Subcutaneous adipose tissue (tissue), 4 donors: Measurements from ENCODE around the gene OXT. TPM values are rescaled to one million over a fixed set of nuclear protein-coding genes. Genes with fewer than 3 reads are reported as not detected.

Experiments used
- total RNA-seq, 4 donors: library from RNA; depleted of rRNA; stranded (reverse); fragments of >200 nt; gene quantifications; one replicate each; pipeline ENCODE4 v1.1.0, GENCODE V29; 2016
- TF ChIP-seq, protein P1 (sequence below): fragments of 450-650 bp; IDR thresholded peaks from one replicate; pipeline ENCODE4 v1.5.1; 2016; ENCODE audit warnings: low read depth, mild to moderate bottlenecking, control low read depth, antibody characterized with exemption, moderate library complexity

OXT gene
- total RNA-seq, 4 donors from 2014 or later, result 2.0 to 3.5 (median 2.3) TPM; not detected in 1

DNA sequence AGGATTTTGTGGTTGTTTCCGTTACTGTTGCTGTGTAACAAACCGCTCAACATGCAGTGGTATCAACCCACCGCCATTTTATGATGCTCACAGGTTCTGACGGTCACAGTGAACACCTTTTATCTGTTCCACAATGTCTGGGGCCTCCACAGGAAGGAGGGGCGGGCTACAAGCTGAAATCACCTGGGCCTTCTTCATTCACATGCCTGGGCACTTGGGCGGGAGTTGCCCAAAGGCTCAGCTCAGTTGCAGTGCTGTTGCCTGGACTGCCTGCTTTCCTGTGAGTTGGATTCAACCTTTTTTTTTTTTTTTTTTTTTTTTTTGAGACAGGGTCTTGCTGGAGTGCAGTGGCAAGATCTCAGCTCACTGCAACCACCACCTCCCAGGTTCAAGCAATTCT lies 29.8 kb downstream of the OXT start:
- TF ChIP-seq, protein P1, sequence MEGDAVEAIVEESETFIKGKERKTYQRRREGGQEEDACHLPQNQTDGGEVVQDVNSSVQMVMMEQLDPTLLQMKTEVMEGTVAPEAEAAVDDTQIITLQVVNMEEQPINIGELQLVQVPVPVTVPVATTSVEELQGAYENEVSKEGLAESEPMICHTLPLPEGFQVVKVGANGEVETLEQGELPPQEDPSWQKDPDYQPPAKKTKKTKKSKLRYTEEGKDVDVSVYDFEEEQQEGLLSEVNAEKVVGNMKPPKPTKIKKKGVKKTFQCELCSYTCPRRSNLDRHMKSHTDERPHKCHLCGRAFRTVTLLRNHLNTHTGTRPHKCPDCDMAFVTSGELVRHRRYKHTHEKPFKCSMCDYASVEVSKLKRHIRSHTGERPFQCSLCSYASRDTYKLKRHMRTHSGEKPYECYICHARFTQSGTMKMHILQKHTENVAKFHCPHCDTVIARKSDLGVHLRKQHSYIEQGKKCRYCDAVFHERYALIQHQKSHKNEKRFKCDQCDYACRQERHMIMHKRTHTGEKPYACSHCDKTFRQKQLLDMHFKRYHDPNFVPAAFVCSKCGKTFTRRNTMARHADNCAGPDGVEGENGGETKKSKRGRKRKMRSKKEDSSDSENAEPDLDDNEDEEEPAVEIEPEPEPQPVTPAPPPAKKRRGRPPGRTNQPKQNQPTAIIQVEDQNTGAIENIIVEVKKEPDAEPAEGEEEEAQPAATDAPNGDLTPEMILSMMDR, result no peak

DNA sequence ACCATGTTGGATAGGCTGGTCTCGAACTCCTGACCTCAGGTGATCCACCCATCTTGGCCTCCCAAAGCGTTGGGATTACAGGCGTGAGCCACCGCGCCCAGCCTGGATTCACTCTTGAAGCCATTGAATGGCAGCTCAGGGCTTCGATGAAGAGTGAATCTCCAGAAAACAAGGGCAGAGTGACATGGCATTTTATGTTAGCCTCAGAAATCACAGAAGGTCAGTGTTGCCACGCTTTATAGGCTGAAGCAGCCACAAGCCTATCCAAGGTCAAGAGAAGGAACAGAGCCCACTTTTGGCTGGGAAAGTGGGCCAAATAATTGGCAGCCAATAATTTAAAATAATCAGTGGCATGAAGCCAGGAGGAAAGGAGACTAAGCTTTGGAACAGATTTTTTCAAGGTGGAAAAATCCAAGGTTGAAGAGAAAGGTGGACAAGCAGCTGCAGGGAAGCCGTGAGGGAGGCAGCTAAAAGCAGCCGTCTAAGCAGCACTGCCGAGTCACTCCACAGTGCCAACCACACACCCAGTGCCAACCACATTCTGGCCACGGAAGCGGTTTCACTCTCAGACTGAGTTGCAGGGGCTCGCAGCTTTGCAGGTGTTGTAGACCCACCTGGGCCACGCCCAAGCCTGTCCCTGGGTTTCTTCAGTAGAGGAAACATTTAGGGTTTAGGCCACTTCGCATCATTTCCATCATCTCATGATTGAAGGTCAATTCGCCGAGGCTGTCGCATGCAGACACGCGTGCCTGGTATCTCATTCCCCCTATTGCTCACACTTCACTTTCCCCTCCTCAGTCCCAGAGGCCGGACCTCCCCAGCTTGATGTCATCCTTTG lies 30.5 kb downstream of the OXT start:
- TF ChIP-seq, protein P1, result no peak

DNA sequence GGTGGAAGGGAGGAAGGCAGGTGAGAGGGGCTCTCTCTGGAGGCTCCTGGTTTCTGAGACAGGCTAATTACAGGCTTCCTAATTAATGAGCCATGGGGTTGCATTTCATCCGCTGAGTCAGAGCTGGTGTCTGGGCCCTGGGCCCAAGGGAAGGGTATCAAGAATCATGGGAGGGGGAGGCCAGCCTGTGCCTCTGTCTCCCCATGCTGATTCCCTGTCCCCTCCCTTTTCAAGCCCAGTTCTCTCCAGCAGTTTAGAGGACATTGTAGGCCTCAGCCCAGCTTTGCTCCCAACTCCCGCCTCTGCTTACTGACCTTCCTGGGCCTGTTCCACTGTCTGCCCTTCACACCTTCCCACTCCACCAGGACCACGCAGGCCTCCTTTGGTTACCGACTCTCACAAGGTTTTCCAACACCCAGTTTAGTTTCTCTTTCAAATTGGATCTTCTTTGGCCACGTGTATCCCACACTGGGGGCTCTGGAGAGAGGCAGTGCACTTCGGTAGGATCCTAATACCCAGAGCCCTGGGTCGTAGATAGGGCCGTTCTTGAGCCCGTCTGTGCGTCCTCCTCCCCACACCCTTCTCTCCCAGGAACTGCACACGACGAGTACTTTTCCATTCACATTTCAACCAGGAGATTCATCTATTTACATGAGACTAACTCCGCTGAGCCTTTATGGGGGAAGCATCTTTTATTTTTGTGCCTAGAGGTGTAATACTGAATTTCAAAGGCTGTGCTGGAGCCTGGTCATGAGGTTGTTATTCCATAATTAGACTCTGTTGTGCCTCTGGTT lies 31.4 kb downstream of the OXT start:
- TF ChIP-seq, protein P1, result no peak

DNA sequence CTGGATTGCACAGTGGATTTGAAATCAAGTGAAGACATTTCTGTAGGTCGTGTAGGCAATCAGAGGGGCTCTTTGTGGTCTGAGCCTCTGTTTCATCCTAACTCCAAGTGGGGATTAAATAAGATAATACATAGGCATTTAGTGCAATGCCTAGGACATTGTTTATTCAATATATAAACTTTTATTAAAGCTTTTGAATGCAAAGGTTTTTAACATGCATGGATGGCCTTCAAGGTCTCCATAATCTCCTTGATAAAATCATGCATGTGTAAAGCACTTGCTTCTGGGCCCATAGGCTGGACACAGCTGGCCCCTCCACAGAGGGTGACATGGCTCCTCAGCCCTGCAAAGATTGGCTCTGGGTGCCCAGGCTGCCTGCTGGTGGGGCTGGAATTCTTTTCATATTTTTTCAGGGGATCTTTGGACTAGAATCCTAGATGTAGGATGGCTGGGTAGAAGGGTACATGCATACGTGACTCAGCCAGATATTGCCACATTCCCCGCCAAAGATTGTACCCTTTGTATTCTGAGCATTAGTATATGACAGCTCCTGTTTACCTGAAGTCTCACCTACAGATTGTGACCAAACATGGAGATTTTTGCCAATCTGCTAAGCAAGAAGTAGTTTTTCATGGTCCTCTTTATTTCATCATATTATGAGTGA lies 32.1 kb downstream of the OXT start:
- TF ChIP-seq, protein P1, result no peak

DNA sequence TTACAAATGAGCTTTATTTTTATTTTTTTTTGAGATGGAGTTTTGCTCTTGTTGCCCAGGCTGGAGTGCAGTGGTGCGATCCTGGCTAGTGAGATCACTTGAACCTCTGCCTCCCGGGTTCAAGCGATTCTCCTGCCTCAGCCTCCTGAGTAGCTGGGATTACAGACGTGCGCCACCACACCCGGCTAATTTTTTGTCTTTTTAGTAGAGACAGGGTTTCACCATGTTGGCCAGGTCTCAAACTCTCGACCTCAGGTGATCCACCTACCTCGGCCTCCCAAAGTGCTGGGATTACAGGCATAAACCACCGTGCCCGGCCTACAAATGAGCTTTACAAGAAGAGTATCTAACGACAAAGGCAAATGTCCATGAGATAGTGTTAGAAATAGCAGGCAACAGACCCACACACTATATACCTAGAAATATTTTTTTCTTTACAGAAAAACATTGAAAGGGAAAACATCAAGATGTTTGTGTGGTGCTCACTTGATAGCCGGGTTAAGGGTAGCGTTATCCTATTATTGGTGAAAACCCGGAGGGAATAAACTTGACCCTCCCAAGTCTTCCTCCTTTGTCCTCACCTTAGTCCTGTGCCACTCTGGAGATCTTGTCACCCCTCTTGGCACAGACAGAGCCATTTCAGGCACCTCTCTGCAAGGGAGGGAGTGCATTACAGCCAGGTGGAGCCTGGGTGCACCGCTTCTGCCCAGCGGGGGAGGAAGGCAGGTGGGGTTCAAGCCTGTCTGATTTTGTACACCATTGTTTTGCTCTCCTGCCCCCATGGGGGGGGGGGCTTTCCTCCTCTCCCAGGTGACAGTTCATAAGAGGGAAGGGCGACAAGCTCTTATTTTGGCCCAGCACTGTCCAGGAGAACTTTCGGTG lies 34.1 kb downstream of the OXT start:
- TF ChIP-seq, protein P1, result no peak

DNA sequence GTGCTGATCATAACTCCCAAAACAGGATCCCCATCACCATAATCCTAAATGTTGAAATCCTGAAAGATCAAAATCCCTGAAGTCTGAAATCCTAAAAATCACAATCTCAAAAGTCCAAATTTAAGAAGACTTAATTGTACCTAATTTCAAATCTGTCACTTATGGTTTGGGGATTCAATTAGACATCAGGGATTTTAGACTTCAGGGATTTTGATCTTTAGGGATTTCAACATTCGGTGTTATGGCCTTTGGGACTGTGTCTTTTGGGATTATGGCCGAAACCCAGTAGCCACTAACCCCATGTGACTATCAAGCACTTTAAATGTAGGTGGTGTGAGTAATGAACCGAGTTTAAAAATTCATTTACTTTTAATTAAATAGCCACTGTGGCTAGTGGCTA lies 34.8 kb downstream of the OXT start:
- TF ChIP-seq, protein P1, result no peak
